ENCODE results near the gene DNAH8.

GRCh38 chr6:38753707-38754106 lies 38.6 kb downstream of the DNAH8 start:
- TF ChIP-seq CTCF (IDR thresholded peaks at IDR 0.05; ENCODE audit: low read depth, low read length, poor library complexity, severe bottlenecking) (no peak), EZH2phosphoT487 (IDR thresholded peaks at IDR 0.05; ENCODE audit: borderline replicate concordance, low read length) (no peak)
